ENCODE data around the gene RFX1. TPM values are rescaled to one million over a fixed set of nuclear protein-coding genes. Genes with fewer than 3 reads are reported as not detected.

RFX1 gene
- total and polyA plus RNA-seq, 8 donors: 9.1 to 17.4 (median 13.5) TPM

- Histone ChIP-seq H3K4me3 (no peak overlapping the region), H3K27me3 (no peaks in the 10 kb centered on the region), H3K4me1 (no peaks in the 10 kb centered on the region), H3K27ac (no peak overlapping the region), H3K9me3 (no peaks in the 10 kb centered on the region), H3K36me3 (peaks cover 0 to 99% of the 10 kb centered on the region in 2 donors)
- ATAC-seq (no peak), DNase-seq (no peak)
- no peak for TF ChIP-seq CTCF (IDR thresholded peaks at IDR 0.05)
- intact Hi-C loops (cut with DNase I): no loop called here
These were observed 46.8 kb downstream of the RFX1 start for GRCh38 chr19:13959141-13959961.

GRCh38 chr19:13958043-13958442, 48.1 kb downstream of the RFX1 start:
- TF ChIP-seq CTCF (IDR thresholded peaks at IDR 0.05): no peak
- intact Hi-C loops (cut with DNase I): no loop called here
- Histone ChIP-seq H3K4me3 (no peak overlapping the region), H3K27ac (no peak overlapping the region), H3K36me3 (peaks cover 0 to 88% of the 10 kb centered on the region in 2 donors), H3K27me3 (no peaks in the 10 kb centered on the region), H3K4me1 (peaks cover 8 to 11% of the 10 kb centered on the region in 2 donors), H3K9me3 (no peaks in the 10 kb centered on the region)
- DNase-seq: no peak
- ATAC-seq: no peak

- Histone ChIP-seq H3K4me3 (no peak overlapping the region), H3K9me3 (no peaks in the 10 kb centered on the region), H3K27ac (no peak overlapping the region), H3K4me1 (peaks cover 9 to 14% of the 10 kb centered on the region in 2 donors), H3K36me3 (peaks cover 0 to 78% of the 10 kb centered on the region in 2 donors), H3K27me3 (no peaks in the 10 kb centered on the region)
- intact Hi-C loops (cut with DNase I): no loop called here
- no peak for TF ChIP-seq CTCF (IDR thresholded peaks at IDR 0.05)
- ATAC-seq: no peak
- DNase-seq: no peak
These were observed 49.1 kb downstream of the RFX1 start for GRCh38 chr19:13957051-13957450.

- no peak for ATAC-seq
- H3K4me3 ChIP-seq: no peak overlapping the region
- H3K9me3 ChIP-seq: no peaks in the 10 kb centered on the region
- peaks cover 9 to 20% of the 10 kb centered on the region in 2 donors for H3K4me1 ChIP-seq
- DNase-seq: no peak
- H3K27ac ChIP-seq: no peak overlapping the region
- H3K27me3 ChIP-seq: no peaks in the 10 kb centered on the region
- intact Hi-C loops (cut with DNase I): no loop called here
- no peak for TF ChIP-seq CTCF (IDR thresholded peaks at IDR 0.05)
- H3K36me3 ChIP-seq: peaks cover 0 to 71% of the 10 kb centered on the region in 2 donors
These were observed 49.8 kb downstream of the RFX1 start for GRCh38 chr19:13956365-13956744.

- DNase-seq: no peak
- TF ChIP-seq CTCF (IDR thresholded peaks at IDR 0.05): no peak
- H3K4me1 ChIP-seq: peaks cover 9 to 20% of the 10 kb centered on the region in 2 donors
- ATAC-seq: no peak
- H3K27me3 ChIP-seq: no peaks in the 10 kb centered on the region
- no peaks in the 10 kb centered on the region for H3K9me3 ChIP-seq
- H3K27ac ChIP-seq: no peak overlapping the region
- intact Hi-C loops (cut with DNase I): no loop called here
- H3K36me3 ChIP-seq: peaks cover 0 to 65% of the 10 kb centered on the region in 2 donors
- H3K4me3 ChIP-seq: no peak overlapping the region
These were observed 50.3 kb downstream of the RFX1 start for GRCh38 chr19:13955662-13956364.

Data from left lung (tissue), 10 donors.